ENCODE results near the gene SORBS2. TPM values are rescaled to one million over a fixed set of nuclear protein-coding genes. Genes with fewer than 3 reads are reported as not detected.

SORBS2 gene
- total and polyA plus RNA-seq, 2 donors (not counting 3 experiments of a cell fraction or from before 2014, with no cell fraction given) = 69.8 to 82.5 TPM

DNA sequence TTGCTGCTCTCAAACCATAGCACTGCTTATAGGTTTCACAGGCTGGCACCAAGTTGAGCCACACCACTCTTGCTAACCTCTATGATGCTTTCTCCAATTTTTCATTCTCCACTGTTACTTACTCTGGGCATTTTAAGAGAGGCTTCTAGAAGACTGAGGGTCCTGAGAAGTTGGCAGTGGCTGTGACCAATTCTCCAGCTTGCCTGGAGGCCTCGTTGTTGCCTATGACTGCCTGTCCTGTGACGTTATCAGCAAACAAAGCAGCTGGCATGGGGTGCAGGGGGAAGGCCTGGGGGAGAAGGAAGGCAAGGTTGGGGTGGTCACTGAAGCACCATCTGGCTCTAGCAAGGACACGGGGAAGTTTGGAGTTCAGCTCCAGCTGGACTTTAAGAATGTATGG lies 246.3 kb downstream of the SORBS2 start:
- H3K4me1 ChIP-seq (ENCODE audit: control insufficient read depth, extremely low read depth, insufficient read depth, low read length) = peaks cover 17% of the 10 kb centered on the region
- no peak overlapping the region for H3K27ac ChIP-seq (ENCODE audit: insufficient read depth, low read depth, low read length)
- no peak for TF ChIP-seq FOS (IDR thresholded peaks at IDR 0.05; ENCODE audit: borderline replicate concordance, insufficient read depth, low read length)
- no peak for TF ChIP-seq POLR2A (IDR thresholded peaks at IDR 0.05; ENCODE audit: low read depth, low read length)
- TF ChIP-seq, protein P1, sequence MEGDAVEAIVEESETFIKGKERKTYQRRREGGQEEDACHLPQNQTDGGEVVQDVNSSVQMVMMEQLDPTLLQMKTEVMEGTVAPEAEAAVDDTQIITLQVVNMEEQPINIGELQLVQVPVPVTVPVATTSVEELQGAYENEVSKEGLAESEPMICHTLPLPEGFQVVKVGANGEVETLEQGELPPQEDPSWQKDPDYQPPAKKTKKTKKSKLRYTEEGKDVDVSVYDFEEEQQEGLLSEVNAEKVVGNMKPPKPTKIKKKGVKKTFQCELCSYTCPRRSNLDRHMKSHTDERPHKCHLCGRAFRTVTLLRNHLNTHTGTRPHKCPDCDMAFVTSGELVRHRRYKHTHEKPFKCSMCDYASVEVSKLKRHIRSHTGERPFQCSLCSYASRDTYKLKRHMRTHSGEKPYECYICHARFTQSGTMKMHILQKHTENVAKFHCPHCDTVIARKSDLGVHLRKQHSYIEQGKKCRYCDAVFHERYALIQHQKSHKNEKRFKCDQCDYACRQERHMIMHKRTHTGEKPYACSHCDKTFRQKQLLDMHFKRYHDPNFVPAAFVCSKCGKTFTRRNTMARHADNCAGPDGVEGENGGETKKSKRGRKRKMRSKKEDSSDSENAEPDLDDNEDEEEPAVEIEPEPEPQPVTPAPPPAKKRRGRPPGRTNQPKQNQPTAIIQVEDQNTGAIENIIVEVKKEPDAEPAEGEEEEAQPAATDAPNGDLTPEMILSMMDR (IDR thresholded peaks at IDR 0.05; ENCODE audit: extremely low read depth in 1 of 2, insufficient read depth in 1 of 2, low read depth in 1 of 2, low read length in 2 of 2) = no peak
- no peak for TF ChIP-seq POLR2AphosphoS5 (IDR thresholded peaks at IDR 0.05; ENCODE audit: insufficient read depth, low read depth, low read length)
- TF ChIP-seq MYC (IDR thresholded peaks at IDR 0.05; ENCODE audit: low read depth, low read length) = no peak
- no peak for TF ChIP-seq JUN (IDR thresholded peaks at IDR 0.05; ENCODE audit: borderline replicate concordance, insufficient read depth, insufficient read length, low read depth)
- TF ChIP-seq EZH2 (IDR thresholded peaks at IDR 0.05; ENCODE audit: borderline replicate concordance, low read depth, low read length, severe bottlenecking) = no peak
- TF ChIP-seq, protein P2, sequence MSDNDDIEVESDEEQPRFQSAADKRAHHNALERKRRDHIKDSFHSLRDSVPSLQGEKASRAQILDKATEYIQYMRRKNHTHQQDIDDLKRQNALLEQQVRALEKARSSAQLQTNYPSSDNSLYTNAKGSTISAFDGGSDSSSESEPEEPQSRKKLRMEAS (IDR thresholded peaks at IDR 0.05; ENCODE audit: insufficient read depth, insufficient read length) = no peak
- no peak for TF ChIP-seq GATA2 (IDR thresholded peaks at IDR 0.05; ENCODE audit: insufficient read depth, insufficient read length, low read depth, low read length)
- no TSS peak for BruUV-seq (replicated peaks)
- H3K4me3 ChIP-seq (replicated peaks in 1 of 3; ENCODE audit: insufficient read depth in 1 of 3, low read depth in 1 of 3, low read length in 3 of 3) = no peak overlapping the region
- H3K9me1 ChIP-seq (replicated peaks; ENCODE audit: control insufficient read depth, extremely low read depth, insufficient read depth, low read length) = no peaks in the 10 kb centered on the region
- ChIA-PET POLR2A (no interaction called here), CTCF (interaction anchor here (1.8 kb wide), 1 partner anchor 11 kb away, joined by 5 read pairs; no protein-coding TSS in a partner anchor)
- no peak overlapping the region for H3K9ac ChIP-seq (replicated peaks; ENCODE audit: extremely low read depth, insufficient read depth, low read length)
- H3K27me3 ChIP-seq (ENCODE audit: control insufficient read depth in 2 of 2, insufficient read depth in 2 of 2, low read length in 2 of 2) = no peaks in the 10 kb centered on the region
- H2AFZ ChIP-seq (ENCODE audit: low read depth, low read length) = no peak overlapping the region
- no peaks in the 10 kb centered on the region for H3K9me3 ChIP-seq (replicated peaks; ENCODE audit: control insufficient read depth, insufficient read depth, low read length)
- FAIRE-seq (no peak), DNase-seq (ENCODE audit: low read depth, low spot score) (no peak)
- no peaks in the 10 kb centered on the region for H4K20me1 ChIP-seq (replicated peaks; ENCODE audit: control insufficient read depth, extremely low read depth, insufficient read depth, low read length)
- no peak overlapping the region for H3K4me2 ChIP-seq (ENCODE audit: insufficient read depth, low read length)
- dilution Hi-C loops (cut with MboI; ENCODE audit: extremely low pct_ligation_motif_present, low sequenced_read_pairs) (no loop called here), intact Hi-C loops (cut with micrococcal nuclease) (loop anchor here (2.0 kb wide), 3 partner anchors 31 to 95 kb away; partner anchors contain the start of genes CCDC110 and PDLIM3)
- H3K79me2 ChIP-seq (ENCODE audit: control insufficient read depth, insufficient read depth, low read length) = no peaks in the 10 kb centered on the region
- H3K36me3 ChIP-seq (ENCODE audit: control insufficient read depth in 2 of 2, extremely low read depth in 1 of 2, insufficient read depth in 2 of 2, low read length in 2 of 2) = no peaks in the 10 kb centered on the region

Measured in endothelial cell of umbilical vein (primary cell).